Hepatocyte (in vitro differentiated cells): ENCODE data around the gene AFAP1. TPM values are rescaled to one million over a fixed set of nuclear protein-coding genes. Genes with fewer than 3 reads are reported as not detected.

Experiments
- DNase-seq: peaks from one replicate; pipeline ENCODE4 v3.0.0-alpha.2; 2016; ENCODE audit warnings: low spot score
- H2AFZ ChIP-seq: fragments of 200-600 bp; sonication (generic); 2 replicates; pipeline ENCODE4 v1.6.0; 2016; ENCODE audit warnings: antibody characterized with exemption, mild to moderate bottlenecking
- H3K27ac ChIP-seq: fragments of 200-600 bp; sonication (generic); 2 replicates; pipeline ENCODE4 v1.5.1; 2016; ENCODE audit warnings: mild to moderate bottlenecking
- H3K27me3 ChIP-seq: fragments of 200-600 bp; sonication (generic); 2 replicates; pipeline ENCODE4 v1.6.1; 2016
- H3K36me3 ChIP-seq: fragments of 200-600 bp; sonication (generic); replicated peaks from 2 replicates; pipeline ENCODE4 v1.5.1; 2016; ENCODE audit warnings: low read depth; ENCODE audit not compliant: insufficient read depth
- H3K4me1 ChIP-seq: fragments of 200-600 bp; sonication (generic); 2 replicates; pipeline ENCODE4 v1.5.1; 2016; ENCODE audit warnings: mild to moderate bottlenecking, moderate library complexity; ENCODE audit not compliant: insufficient read depth
- H3K4me2 ChIP-seq: fragments of 200-600 bp; sonication (generic); 2 replicates; pipeline ENCODE4 v1.6.0; 2016
- H3K4me3 ChIP-seq: fragments of 200-600 bp; sonication (generic); 2 replicates; pipeline ENCODE4 v1.5.1; 2016; ENCODE audit warnings: mild to moderate bottlenecking
- H3K79me2 ChIP-seq: fragments of 200-600 bp; sonication (generic); 2 replicates; pipeline ENCODE4 v1.6.0; 2017; ENCODE audit warnings: mild to moderate bottlenecking
- H3K9me2 ChIP-seq: fragments of 200-600 bp; sonication (generic); replicated peaks from 2 replicates; pipeline ENCODE4 v1.6.0; 2017; ENCODE audit warnings: mild to moderate bottlenecking; ENCODE audit not compliant: insufficient read depth
- H3K9me3 ChIP-seq: fragments of 200-600 bp; sonication (generic); 2 replicates; pipeline ENCODE4 v1.5.1; 2016; ENCODE audit warnings: low read depth, mild to moderate bottlenecking
- H4K20me1 ChIP-seq: fragments of 200-600 bp; sonication (generic); 2 replicates; pipeline ENCODE4 v1.6.0; 2016; ENCODE audit warnings: mild to moderate bottlenecking; ENCODE audit not compliant: insufficient read depth, poor library complexity, severe bottlenecking
- EZH2 ChIP-seq: fragments of 200-600 bp; sonication (generic); IDR thresholded peaks from 2 replicates; pipeline ENCODE4 v1.6.1; 2016; ENCODE audit warnings: antibody characterized with exemption, mild to moderate bottlenecking, borderline replicate concordance
- EZH2phosphoT487 ChIP-seq: fragments of 200-600 bp; sonication (generic); IDR thresholded peaks from one replicate; pipeline ENCODE4 v1.6.1; 2018; ENCODE audit warnings: antibody characterized with exemption, mild to moderate bottlenecking, low read depth, moderate library complexity; ENCODE audit not compliant: unreplicated experiment, severe bottlenecking
- WGBS: methylation state at CpG from one replicate; pipeline ENCODE4 v1.1.6; 2016; ENCODE audit warnings: low lambda C conversion rate; ENCODE audit errors: missing lambda C conversion rate; 5-methylcytosine and 5-hydroxymethylcytosine counted together
- polyA plus RNA-seq: library from polyadenylated mRNA; unstranded; fragments of >200 nt; fragmentation: Nextera tagmentation; extraction: Ambion mirVana; gene quantifications from 2 replicates; pipeline ENCODE4 v1.2.1, GENCODE V29; 2016
- total RNA-seq: library from RNA; depleted of rRNA; stranded (reverse); fragments of >200 nt; gene quantifications from 2 replicates; pipeline ENCODE4 v1.2.3, GENCODE V29; 2014
- TF ChIP-seq, protein P1 (sequence below): fragments of 200-600 bp; sonication (generic); IDR thresholded peaks from 2 replicates; pipeline ENCODE4 v1.5.1; 2016; ENCODE audit warnings: antibody characterized with exemption, mild to moderate bottlenecking; ENCODE audit not compliant: poor library complexity

AFAP1 gene
- total and polyA plus RNA-seq, 2 experiments from 2014 or later, result 9.3 to 16.2 TPM

DNA sequence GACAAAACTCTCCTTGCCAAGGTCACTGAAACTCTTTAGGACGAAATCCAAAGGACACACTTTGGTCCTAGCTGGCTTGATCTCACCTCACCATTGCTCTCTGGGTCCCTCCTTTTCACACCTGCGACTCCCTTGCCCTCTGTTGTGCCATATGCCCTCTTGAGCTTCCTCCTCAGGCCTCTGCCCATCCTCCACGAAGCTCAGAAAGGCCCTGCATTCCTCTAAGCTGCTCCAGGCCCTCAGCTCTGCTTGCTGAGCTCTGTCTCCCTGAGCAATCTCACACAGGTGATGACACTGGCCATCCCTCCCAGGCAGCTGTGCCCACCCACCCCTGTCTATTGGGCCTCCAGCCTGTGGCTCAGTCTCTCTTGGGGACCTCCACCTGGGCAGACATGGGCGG is 10.1 kb upstream of the AFAP1 start:
- H3K27ac ChIP-seq, result no peak overlapping the region
- 84% methylated on average over 4 of the region's 4 CpGs for WGBS

DNA sequence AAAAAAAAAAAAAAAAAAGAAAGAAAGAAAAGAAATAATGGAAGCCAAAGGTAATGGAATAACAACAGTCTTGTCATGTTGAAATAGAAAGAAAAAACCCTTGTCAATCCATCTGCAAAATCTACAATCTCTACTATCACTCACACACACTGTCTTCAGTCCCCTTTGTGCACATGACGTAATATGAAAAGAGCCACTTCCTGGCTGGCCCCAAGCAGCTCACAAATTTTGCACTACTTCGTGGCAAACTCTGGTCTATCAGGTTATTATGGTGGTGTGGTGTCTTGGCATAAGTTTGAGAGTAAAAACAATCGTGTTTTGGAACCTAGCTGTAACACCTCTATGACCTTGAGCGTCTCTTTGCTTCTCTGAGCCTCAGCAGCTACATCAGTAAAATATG is 8.3 kb upstream of the AFAP1 start:
- Histone ChIP-seq H3K4me1 (no peaks in the 10 kb centered on the region), H3K27me3 (no peaks in the 10 kb centered on the region), H3K9me3 (no peaks in the 10 kb centered on the region), H3K4me2 (no peak overlapping the region), H3K9me2 (no peaks in the 10 kb centered on the region), H4K20me1 (no peaks in the 10 kb centered on the region), H3K4me3 (no peak overlapping the region), H3K36me3 (no peaks in the 10 kb centered on the region), H3K79me2 (no peaks in the 10 kb centered on the region), H2AFZ (no peak overlapping the region), H3K27ac (no peak overlapping the region)
- no peak for DNase-seq
- 91% methylated on average over 4 of the region's 4 CpGs for WGBS
- TF ChIP-seq, protein P1, sequence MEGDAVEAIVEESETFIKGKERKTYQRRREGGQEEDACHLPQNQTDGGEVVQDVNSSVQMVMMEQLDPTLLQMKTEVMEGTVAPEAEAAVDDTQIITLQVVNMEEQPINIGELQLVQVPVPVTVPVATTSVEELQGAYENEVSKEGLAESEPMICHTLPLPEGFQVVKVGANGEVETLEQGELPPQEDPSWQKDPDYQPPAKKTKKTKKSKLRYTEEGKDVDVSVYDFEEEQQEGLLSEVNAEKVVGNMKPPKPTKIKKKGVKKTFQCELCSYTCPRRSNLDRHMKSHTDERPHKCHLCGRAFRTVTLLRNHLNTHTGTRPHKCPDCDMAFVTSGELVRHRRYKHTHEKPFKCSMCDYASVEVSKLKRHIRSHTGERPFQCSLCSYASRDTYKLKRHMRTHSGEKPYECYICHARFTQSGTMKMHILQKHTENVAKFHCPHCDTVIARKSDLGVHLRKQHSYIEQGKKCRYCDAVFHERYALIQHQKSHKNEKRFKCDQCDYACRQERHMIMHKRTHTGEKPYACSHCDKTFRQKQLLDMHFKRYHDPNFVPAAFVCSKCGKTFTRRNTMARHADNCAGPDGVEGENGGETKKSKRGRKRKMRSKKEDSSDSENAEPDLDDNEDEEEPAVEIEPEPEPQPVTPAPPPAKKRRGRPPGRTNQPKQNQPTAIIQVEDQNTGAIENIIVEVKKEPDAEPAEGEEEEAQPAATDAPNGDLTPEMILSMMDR, result no peak
- TF ChIP-seq EZH2, result no peak
- no peak for TF ChIP-seq EZH2phosphoT487

More for the DNA sequence above, 10.1 kb upstream of the AFAP1 start:
- H2AFZ ChIP-seq, result no peak overlapping the region
- no peaks in the 10 kb centered on the region for H3K9me3 ChIP-seq
- H3K36me3 ChIP-seq, result no peaks in the 10 kb centered on the region
- no peaks in the 10 kb centered on the region for H3K27me3 ChIP-seq
- no peaks in the 10 kb centered on the region for H3K79me2 ChIP-seq
- no peaks in the 10 kb centered on the region for H3K4me1 ChIP-seq
- TF ChIP-seq, protein P1, result no peak
- TF ChIP-seq EZH2, result no peak
- TF ChIP-seq EZH2phosphoT487, result no peak
- H3K9me2 ChIP-seq, result no peaks in the 10 kb centered on the region
- no peak overlapping the region for H3K4me2 ChIP-seq
- H3K4me3 ChIP-seq, result no peak overlapping the region
- H4K20me1 ChIP-seq, result no peaks in the 10 kb centered on the region
- no peak for DNase-seq

DNA sequence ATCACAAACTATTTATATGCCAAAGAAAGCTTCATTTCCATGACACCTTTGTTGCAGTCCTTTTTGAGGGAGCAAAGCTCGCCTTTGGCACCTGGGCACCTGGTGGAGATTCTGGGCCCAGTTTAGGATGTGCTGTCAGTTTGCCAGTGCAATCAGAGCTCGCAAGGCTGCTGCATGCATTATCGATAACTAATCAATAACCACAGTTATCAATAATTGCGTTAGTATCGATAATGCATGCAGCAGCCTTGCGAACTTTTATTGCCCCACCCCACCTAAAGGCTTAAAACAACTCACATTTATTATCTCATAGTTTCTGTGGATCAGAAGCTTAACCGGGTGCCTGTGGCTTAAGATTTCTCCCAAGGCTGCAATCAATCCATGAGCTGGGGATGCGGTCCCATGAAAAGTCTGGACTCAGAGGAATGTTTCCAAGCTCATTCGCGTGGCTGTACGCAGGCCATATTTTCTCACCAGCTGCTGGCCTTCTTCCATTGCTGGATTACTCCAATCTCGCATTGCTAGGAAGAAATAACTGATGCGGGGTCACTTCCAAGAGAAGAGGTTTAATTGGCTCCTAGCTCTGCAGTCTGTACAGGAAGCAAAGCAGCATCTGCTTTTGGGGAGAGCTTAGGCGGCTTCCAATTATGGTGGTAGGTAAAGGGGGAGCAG is 6.2 kb upstream of the AFAP1 start:
- Histone ChIP-seq H3K79me2 (no peaks in the 10 kb centered on the region), H2AFZ (no peak overlapping the region), H3K36me3 (no peaks in the 10 kb centered on the region), H3K27me3 (no peaks in the 10 kb centered on the region), H3K9me3 (no peaks in the 10 kb centered on the region), H3K4me2 (no peak overlapping the region), H3K4me1 (no peaks in the 10 kb centered on the region), H3K27ac (no peak overlapping the region), H3K9me2 (no peaks in the 10 kb centered on the region), H4K20me1 (no peaks in the 10 kb centered on the region), H3K4me3 (no peak overlapping the region)
- TF ChIP-seq, protein P1, result no peak
- TF ChIP-seq EZH2, result no peak
- TF ChIP-seq EZH2phosphoT487, result no peak
- WGBS, result 71% methylated on average over 14 of the region's 14 CpGs
- no peak for DNase-seq
